H1 (cell line): Measurements from ENCODE around the gene FAM186B. TPM values are rescaled to one million over a fixed set of nuclear protein-coding genes. Genes with fewer than 3 reads are reported as not detected.

Experiments
- CBX5 ChIP-seq: fragments of 300-800, 300-1000 bp; sonication (generic); IDR thresholded peaks from 2 replicates; pipeline ENCODE4 v1.7.1; 2016; ENCODE audit warnings: antibody characterized with exemption, low read length, low read depth
- CTBP2 ChIP-seq: IDR thresholded peaks from 2 replicates; pipeline ENCODE4 v1.7.0; 2011; ENCODE audit warnings: borderline replicate concordance, mild to moderate bottlenecking, moderate library complexity, mixed read lengths, low read length; ENCODE audit not compliant: insufficient read depth, insufficient read length
- HDAC6 ChIP-seq: IDR thresholded peaks from one replicate; pipeline ENCODE4 v1.7.1; 2012; ENCODE audit warnings: low read depth, mild to moderate bottlenecking, inconsistent platforms, low read length, moderate library complexity
- SIX5 ChIP-seq: IDR thresholded peaks from 2 replicates; pipeline ENCODE4 v1.6.1; 2011; ENCODE audit warnings: mild to moderate bottlenecking, low read depth, low read length
- polyA plus RNA-seq, 7 experiments: library from polyadenylated mRNA; depleted of rRNA in 3 of 7; stranded (reverse) in 5 of 7; unstranded in 2 of 7; fragments of >200 nt in 5 of 7; fragments of 200-250 nt in 2 of 7; gene quantifications; 1 replicate in 5 of 7; 2 replicates in 1 of 7; 4 replicates in 1 of 7; pipeline versions ENCODE4 v1.2.1 to v1.2.3, GENCODE V29; 2011 to 2013; ENCODE audit warnings: missing spikeins in 2 of 7, mixed read lengths in 2 of 7
- total RNA-seq: library from RNA; stranded (reverse); fragmentation: NEBNext Ultra II Directional; extraction: Animal tissue kit (Norgen Biotek cat#: 25700); gene quantifications from 2 replicates; pipeline ENCODE4 v1.2.1, GENCODE V29; 2021
- TF ChIP-seq, protein P1 (sequence below): IDR thresholded peaks from 2 replicates; pipeline ENCODE4 v1.6.1; 2011; ENCODE audit warnings: low read depth, mild to moderate bottlenecking, low read length; ENCODE audit not compliant: insufficient read depth
- TF ChIP-seq, protein P2 (sequence below): IDR thresholded peaks from 2 replicates; pipeline ENCODE4 v1.6.1; 2012; ENCODE audit warnings: inconsistent platforms
- TF ChIP-seq, protein P3 (sequence below): fragments of 300-600 bp; sonication (generic); IDR thresholded peaks from 2 replicates; pipeline ENCODE4 v1.7.1; 2012; ENCODE audit warnings: low read length, moderate library complexity, mild to moderate bottlenecking, inconsistent platforms; ENCODE audit not compliant: insufficient replicate concordance

FAM186B gene
- total and polyA plus RNA-seq, 2 of the 8 experiments (the other 6 are each of a cell fraction or from before 2014, with no cell fraction given): 0.12 to 0.73 TPM

- TF ChIP-seq, protein P1, sequence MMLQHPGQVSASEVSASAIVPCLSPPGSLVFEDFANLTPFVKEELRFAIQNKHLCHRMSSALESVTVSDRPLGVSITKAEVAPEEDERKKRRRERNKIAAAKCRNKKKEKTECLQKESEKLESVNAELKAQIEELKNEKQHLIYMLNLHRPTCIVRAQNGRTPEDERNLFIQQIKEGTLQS: no peak
- TF ChIP-seq CTBP2: no peak
- TF ChIP-seq, protein P2, sequence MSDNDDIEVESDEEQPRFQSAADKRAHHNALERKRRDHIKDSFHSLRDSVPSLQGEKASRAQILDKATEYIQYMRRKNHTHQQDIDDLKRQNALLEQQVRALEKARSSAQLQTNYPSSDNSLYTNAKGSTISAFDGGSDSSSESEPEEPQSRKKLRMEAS: no peak
- TF ChIP-seq SIX5: no peak
- no peak for TF ChIP-seq CBX5
- TF ChIP-seq, protein P3, sequence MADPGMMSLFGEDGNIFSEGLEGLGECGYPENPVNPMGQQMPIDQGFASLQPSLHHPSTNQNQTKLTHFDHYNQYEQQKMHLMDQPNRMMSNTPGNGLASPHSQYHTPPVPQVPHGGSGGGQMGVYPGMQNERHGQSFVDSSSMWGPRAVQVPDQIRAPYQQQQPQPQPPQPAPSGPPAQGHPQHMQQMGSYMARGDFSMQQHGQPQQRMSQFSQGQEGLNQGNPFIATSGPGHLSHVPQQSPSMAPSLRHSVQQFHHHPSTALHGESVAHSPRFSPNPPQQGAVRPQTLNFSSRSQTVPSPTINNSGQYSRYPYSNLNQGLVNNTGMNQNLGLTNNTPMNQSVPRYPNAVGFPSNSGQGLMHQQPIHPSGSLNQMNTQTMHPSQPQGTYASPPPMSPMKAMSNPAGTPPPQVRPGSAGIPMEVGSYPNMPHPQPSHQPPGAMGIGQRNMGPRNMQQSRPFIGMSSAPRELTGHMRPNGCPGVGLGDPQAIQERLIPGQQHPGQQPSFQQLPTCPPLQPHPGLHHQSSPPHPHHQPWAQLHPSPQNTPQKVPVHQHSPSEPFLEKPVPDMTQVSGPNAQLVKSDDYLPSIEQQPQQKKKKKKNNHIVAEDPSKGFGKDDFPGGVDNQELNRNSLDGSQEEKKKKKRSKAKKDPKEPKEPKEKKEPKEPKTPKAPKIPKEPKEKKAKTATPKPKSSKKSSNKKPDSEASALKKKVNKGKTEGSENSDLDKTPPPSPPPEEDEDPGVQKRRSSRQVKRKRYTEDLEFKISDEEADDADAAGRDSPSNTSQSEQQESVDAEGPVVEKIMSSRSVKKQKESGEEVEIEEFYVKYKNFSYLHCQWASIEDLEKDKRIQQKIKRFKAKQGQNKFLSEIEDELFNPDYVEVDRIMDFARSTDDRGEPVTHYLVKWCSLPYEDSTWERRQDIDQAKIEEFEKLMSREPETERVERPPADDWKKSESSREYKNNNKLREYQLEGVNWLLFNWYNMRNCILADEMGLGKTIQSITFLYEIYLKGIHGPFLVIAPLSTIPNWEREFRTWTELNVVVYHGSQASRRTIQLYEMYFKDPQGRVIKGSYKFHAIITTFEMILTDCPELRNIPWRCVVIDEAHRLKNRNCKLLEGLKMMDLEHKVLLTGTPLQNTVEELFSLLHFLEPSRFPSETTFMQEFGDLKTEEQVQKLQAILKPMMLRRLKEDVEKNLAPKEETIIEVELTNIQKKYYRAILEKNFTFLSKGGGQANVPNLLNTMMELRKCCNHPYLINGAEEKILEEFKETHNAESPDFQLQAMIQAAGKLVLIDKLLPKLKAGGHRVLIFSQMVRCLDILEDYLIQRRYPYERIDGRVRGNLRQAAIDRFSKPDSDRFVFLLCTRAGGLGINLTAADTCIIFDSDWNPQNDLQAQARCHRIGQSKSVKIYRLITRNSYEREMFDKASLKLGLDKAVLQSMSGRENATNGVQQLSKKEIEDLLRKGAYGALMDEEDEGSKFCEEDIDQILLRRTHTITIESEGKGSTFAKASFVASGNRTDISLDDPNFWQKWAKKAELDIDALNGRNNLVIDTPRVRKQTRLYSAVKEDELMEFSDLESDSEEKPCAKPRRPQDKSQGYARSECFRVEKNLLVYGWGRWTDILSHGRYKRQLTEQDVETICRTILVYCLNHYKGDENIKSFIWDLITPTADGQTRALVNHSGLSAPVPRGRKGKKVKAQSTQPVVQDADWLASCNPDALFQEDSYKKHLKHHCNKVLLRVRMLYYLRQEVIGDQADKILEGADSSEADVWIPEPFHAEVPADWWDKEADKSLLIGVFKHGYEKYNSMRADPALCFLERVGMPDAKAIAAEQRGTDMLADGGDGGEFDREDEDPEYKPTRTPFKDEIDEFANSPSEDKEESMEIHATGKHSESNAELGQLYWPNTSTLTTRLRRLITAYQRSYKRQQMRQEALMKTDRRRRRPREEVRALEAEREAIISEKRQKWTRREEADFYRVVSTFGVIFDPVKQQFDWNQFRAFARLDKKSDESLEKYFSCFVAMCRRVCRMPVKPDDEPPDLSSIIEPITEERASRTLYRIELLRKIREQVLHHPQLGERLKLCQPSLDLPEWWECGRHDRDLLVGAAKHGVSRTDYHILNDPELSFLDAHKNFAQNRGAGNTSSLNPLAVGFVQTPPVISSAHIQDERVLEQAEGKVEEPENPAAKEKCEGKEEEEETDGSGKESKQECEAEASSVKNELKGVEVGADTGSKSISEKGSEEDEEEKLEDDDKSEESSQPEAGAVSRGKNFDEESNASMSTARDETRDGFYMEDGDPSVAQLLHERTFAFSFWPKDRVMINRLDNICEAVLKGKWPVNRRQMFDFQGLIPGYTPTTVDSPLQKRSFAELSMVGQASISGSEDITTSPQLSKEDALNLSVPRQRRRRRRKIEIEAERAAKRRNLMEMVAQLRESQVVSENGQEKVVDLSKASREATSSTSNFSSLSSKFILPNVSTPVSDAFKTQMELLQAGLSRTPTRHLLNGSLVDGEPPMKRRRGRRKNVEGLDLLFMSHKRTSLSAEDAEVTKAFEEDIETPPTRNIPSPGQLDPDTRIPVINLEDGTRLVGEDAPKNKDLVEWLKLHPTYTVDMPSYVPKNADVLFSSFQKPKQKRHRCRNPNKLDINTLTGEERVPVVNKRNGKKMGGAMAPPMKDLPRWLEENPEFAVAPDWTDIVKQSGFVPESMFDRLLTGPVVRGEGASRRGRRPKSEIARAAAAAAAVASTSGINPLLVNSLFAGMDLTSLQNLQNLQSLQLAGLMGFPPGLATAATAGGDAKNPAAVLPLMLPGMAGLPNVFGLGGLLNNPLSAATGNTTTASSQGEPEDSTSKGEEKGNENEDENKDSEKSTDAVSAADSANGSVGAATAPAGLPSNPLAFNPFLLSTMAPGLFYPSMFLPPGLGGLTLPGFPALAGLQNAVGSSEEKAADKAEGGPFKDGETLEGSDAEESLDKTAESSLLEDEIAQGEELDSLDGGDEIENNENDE: no peak
- TF ChIP-seq HDAC6: no peak
- TF ChIP-seq, all 59 proteins: peak for 0
These were observed 5.5 kb downstream of the FAM186B start (continued) for GRCh38 chr12:49599961-49600360.
